HG03460 (cell line): ENCODE data around the gene KSR1.
"Not testable (repeated sequence)": the region's sequence is repeated elsewhere in the genome, so short reads cannot be mapped to it uniquely, and the experiment has no call there.

Experiments used
- ATAC-seq: cut with Tn5 transposase; IDR thresholded peaks from one replicate; pipeline ENCODE4 v1.9.1; 2021; ENCODE audit not compliant: unreplicated experiment

The KSR1 gene

GRCh38 chr17:27628376-27628775 lies 172.1 kb downstream of the KSR1 start:
- ATAC-seq: no peak

- ATAC-seq: not testable (repeated sequence)
Observed at GRCh38 chr17:27629260-27629659, 173.0 kb downstream of the KSR1 start.

- ATAC-seq: peak; percentile 49
Observed at GRCh38 chr17:27630607-27631410, 174.6 kb downstream of the KSR1 start, which contains the start of gene LGALS9. TSS of gene LGALS9 (plus strand) at chr17:27631188. CDS start at chr17:27631266, 78 bp downstream.

- peak; percentile 47 for ATAC-seq
Observed at GRCh38 chr17:27631411-27631760, 175.1 kb downstream of the KSR1 start.

GRCh38 chr17:27631897-27632725 lies 175.9 kb downstream of the KSR1 start:
- ATAC-seq: no peak

- ATAC-seq: not testable (repeated sequence)
Observed at GRCh38 chr17:27632766-27633165, 176.5 kb downstream of the KSR1 start.

- ATAC-seq: no peak
Observed at GRCh38 chr17:27633312-27634025, 177.2 kb downstream of the KSR1 start.

GRCh38 chr17:27634026-27634335 lies 177.7 kb downstream of the KSR1 start:
- no peak for ATAC-seq

- ATAC-seq: no peak
Observed at GRCh38 chr17:27634776-27635175, 178.5 kb downstream of the KSR1 start.

- no peak for ATAC-seq
Observed at GRCh38 chr17:27635275-27635823, 179.1 kb downstream of the KSR1 start.

GRCh38 chr17:27636005-27636520 lies 179.8 kb downstream of the KSR1 start:
- ATAC-seq: not testable (repeated sequence)

GRCh38 chr17:27637818-27638217 lies 181.6 kb downstream of the KSR1 start:
- not testable (repeated sequence) for ATAC-seq

- ATAC-seq: not testable (repeated sequence)
Observed at GRCh38 chr17:27638415-27638914, 182.2 kb downstream of the KSR1 start.

- no peak for ATAC-seq
Observed at GRCh38 chr17:27640790-27641189, 184.5 kb downstream of the KSR1 start.

GRCh38 chr17:27644586-27644985 lies 188.3 kb downstream of the KSR1 start:
- no peak for ATAC-seq

- ATAC-seq: not testable (repeated sequence)
Observed at GRCh38 chr17:27645621-27646020, 189.4 kb downstream of the KSR1 start.

GRCh38 chr17:27646232-27646631 lies 190.0 kb downstream of the KSR1 start:
- no peak for ATAC-seq

- no peak for ATAC-seq
Observed at GRCh38 chr17:27647765-27648164, 191.5 kb downstream of the KSR1 start.

- not testable (repeated sequence) for ATAC-seq
Observed at GRCh38 chr17:27649111-27649571, 192.9 kb downstream of the KSR1 start.

- no peak for ATAC-seq
Observed at GRCh38 chr17:27649929-27650328, 193.7 kb downstream of the KSR1 start.

- ATAC-seq: no peak
Observed at GRCh38 chr17:27650836-27651235, 194.6 kb downstream of the KSR1 start.
